SK-N-SH treated with all-trans-retinoic acid at 6 μM for 48 hours (cell line): ENCODE results near the gene RAB14.

Experiments
- ATAC-seq: fragments of 200-7000 bp; cut with Tn5 transposase; 3 replicates; pipeline ENCODE4 v1.9.1; 2020; ENCODE audit warnings: mild to moderate bottlenecking, moderate library complexity
- ARNTL ChIP-seq: fragments of 450-650 bp; formaldehyde crosslinking; IDR thresholded peaks from 2 replicates; pipeline ENCODE4 v1.5.0; 2020; ENCODE audit warnings: low read depth, mild to moderate bottlenecking, moderate library complexity, borderline replicate concordance
- BACH2 ChIP-seq: fragments of 250-450 bp; sonication (Bioruptor Pico); IDR thresholded peaks from 2 replicates; pipeline ENCODE4 v1.9.0; 2021; ENCODE audit warnings: mild to moderate bottlenecking, borderline replicate concordance
- CSDC2 ChIP-seq: fragments of 250-450 bp; sonication (Bioruptor Pico); IDR thresholded peaks from 2 replicates; pipeline ENCODE4 v1.5.0; 2020; ENCODE audit warnings: mild to moderate bottlenecking, moderate library complexity
- ESRRG ChIP-seq: fragments of 250-450 bp; sonication (Bioruptor Pico); IDR thresholded peaks from 2 replicates; pipeline ENCODE4 v1.6.1; 2021; ENCODE audit warnings: mild to moderate bottlenecking
- GLIS3 ChIP-seq: fragments of 250-450 bp; sonication (Bioruptor Pico); IDR thresholded peaks from 2 replicates; pipeline ENCODE4 v1.5.0; 2020; ENCODE audit warnings: mild to moderate bottlenecking, moderate library complexity
- ISL1 ChIP-seq: fragments of 250-450 bp; sonication (Bioruptor Pico); IDR thresholded peaks from 2 replicates; pipeline ENCODE4 v2.1.2; 2022; ENCODE audit warnings: mild to moderate bottlenecking, moderate library complexity
- OSR1 ChIP-seq: fragments of 250-450 bp; sonication (Bioruptor Pico); IDR thresholded peaks from 2 replicates; pipeline ENCODE4 v1.8.0; 2022; ENCODE audit warnings: moderate library complexity, mild to moderate bottlenecking, inconsistent platforms
- PPARA ChIP-seq: fragments of 250-450 bp; sonication (Bioruptor Pico); IDR thresholded peaks from 2 replicates; pipeline ENCODE4 v1.5.0; 2020; ENCODE audit warnings: mild to moderate bottlenecking, borderline replicate concordance
- RARB ChIP-seq: fragments of 250-450 bp; sonication (Bioruptor Pico); IDR thresholded peaks from 2 replicates; pipeline ENCODE4 v1.8.0; 2021; ENCODE audit warnings: mild to moderate bottlenecking, moderate library complexity
- SNAI2 ChIP-seq: fragments of 250-450 bp; sonication (Bioruptor Pico); IDR thresholded peaks from 2 replicates; pipeline ENCODE4 v1.5.0; 2020; ENCODE audit warnings: mild to moderate bottlenecking, moderate library complexity
- TCF4 ChIP-seq: fragments of 250-450 bp; sonication (Bioruptor Pico); IDR thresholded peaks from 2 replicates; pipeline ENCODE4 v1.8.0; 2021; ENCODE audit warnings: mild to moderate bottlenecking, moderate library complexity, borderline replicate concordance
- TOX ChIP-seq: fragments of 250-450 bp; sonication (Bioruptor Pico); IDR thresholded peaks from 2 replicates; pipeline ENCODE4 v1.8.0; 2021; ENCODE audit warnings: mild to moderate bottlenecking, moderate library complexity, borderline replicate concordance
- ZC3H10 ChIP-seq: fragments of 250-450 bp; sonication (Bioruptor Pico); IDR thresholded peaks from 2 replicates; pipeline ENCODE4 v1.5.1; 2021; ENCODE audit warnings: mild to moderate bottlenecking, moderate library complexity
- ZFP3 ChIP-seq: fragments of 250-450 bp; sonication (Bioruptor Pico); IDR thresholded peaks from 2 replicates; pipeline ENCODE4 v1.5.0; 2020; ENCODE audit warnings: mild to moderate bottlenecking, moderate library complexity
- ZFP30 ChIP-seq: fragments of 450-650 bp; formaldehyde crosslinking; IDR thresholded peaks from 2 replicates; pipeline ENCODE4 v1.5.0; 2022; ENCODE audit warnings: mild to moderate bottlenecking, moderate library complexity
- ZNF565 ChIP-seq: fragments of 450-650 bp; formaldehyde crosslinking; conservative IDR thresholded peaks from 2 replicates; pipeline ENCODE4 v1.5.0; 2020; ENCODE audit warnings: low read depth, mild to moderate bottlenecking, moderate library complexity
- ZNF70 ChIP-seq: fragments of 450-650 bp; formaldehyde crosslinking; IDR thresholded peaks from 2 replicates; pipeline ENCODE4 v1.5.0; 2020; ENCODE audit warnings: mild to moderate bottlenecking, moderate library complexity
- ZNF8 ChIP-seq: fragments of 450-650 bp; formaldehyde crosslinking; IDR thresholded peaks from 2 replicates; pipeline ENCODE4 v1.5.0; 2020; ENCODE audit warnings: mild to moderate bottlenecking, moderate library complexity
- TF ChIP-seq, protein P1 (sequence below): fragments of 250-450 bp; sonication (Bioruptor Pico); IDR thresholded peaks from 2 replicates; pipeline ENCODE4 v1.8.0; 2020; ENCODE audit warnings: mild to moderate bottlenecking, moderate library complexity, borderline replicate concordance
- TF ChIP-seq, protein P2 (sequence below): fragments of 250-450 bp; sonication (Bioruptor Pico); IDR thresholded peaks from 2 replicates; pipeline ENCODE4 v1.8.0; 2021; ENCODE audit warnings: low read depth, mild to moderate bottlenecking, moderate library complexity, borderline replicate concordance
- TF ChIP-seq, protein P3 (sequence below): fragments of 250-450 bp; sonication (Bioruptor Pico); IDR thresholded peaks from 2 replicates; pipeline ENCODE4 v1.5.1; 2020; ENCODE audit warnings: low read depth, mild to moderate bottlenecking, moderate library complexity
- TF ChIP-seq, protein P4 (sequence below): fragments of 250-450 bp; sonication (Bioruptor Pico); IDR thresholded peaks from 2 replicates; pipeline ENCODE4 v1.5.1; 2021; ENCODE audit warnings: mild to moderate bottlenecking, moderate library complexity
- TF ChIP-seq, protein P5 (sequence below): fragments of 250-450 bp; sonication (Bioruptor Pico); IDR thresholded peaks from 2 replicates; pipeline ENCODE4 v1.5.0; 2020; ENCODE audit warnings: mild to moderate bottlenecking, moderate library complexity

Gene RAB14

GRCh38 chr9:121185178-121185745, 16.4 kb downstream of the RAB14 start:
- TF ChIP-seq TCF4 (CRISPR knock-in tag), result no peak
- TF ChIP-seq, protein P1, sequence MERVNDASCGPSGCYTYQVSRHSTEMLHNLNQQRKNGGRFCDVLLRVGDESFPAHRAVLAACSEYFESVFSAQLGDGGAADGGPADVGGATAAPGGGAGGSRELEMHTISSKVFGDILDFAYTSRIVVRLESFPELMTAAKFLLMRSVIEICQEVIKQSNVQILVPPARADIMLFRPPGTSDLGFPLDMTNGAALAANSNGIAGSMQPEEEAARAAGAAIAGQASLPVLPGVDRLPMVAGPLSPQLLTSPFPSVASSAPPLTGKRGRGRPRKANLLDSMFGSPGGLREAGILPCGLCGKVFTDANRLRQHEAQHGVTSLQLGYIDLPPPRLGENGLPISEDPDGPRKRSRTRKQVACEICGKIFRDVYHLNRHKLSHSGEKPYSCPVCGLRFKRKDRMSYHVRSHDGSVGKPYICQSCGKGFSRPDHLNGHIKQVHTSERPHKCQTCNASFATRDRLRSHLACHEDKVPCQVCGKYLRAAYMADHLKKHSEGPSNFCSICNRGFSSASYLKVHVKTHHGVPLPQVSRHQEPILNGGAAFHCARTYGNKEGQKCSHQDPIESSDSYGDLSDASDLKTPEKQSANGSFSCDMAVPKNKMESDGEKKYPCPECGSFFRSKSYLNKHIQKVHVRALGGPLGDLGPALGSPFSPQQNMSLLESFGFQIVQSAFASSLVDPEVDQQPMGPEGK (CRISPR knock-in tag), result no peak
- TF ChIP-seq ISL1, result no peak
- TF ChIP-seq ZFP3, result no peak
- TF ChIP-seq OSR1 (CRISPR knock-in tag), result no peak
- TF ChIP-seq TOX (CRISPR knock-in tag), result no peak
- no peak for TF ChIP-seq RARB (CRISPR knock-in tag)
- TF ChIP-seq ARNTL, result no peak
- TF ChIP-seq ZFP30 (CRISPR knock-in tag), result no peak
- TF ChIP-seq, protein P2, sequence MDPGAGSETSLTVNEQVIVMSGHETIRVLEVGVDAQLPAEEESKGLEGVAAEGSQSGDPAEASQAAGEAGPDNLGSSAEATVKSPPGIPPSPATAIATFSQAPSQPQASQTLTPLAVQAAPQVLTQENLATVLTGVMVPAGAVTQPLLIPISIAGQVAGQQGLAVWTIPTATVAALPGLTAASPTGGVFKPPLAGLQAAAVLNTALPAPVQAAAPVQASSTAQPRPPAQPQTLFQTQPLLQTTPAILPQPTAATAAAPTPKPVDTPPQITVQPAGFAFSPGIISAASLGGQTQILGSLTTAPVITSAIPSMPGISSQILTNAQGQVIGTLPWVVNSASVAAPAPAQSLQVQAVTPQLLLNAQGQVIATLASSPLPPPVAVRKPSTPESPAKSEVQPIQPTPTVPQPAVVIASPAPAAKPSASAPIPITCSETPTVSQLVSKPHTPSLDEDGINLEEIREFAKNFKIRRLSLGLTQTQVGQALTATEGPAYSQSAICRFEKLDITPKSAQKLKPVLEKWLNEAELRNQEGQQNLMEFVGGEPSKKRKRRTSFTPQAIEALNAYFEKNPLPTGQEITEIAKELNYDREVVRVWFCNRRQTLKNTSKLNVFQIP, result no peak
- TF ChIP-seq CSDC2, result no peak
- no peak for TF ChIP-seq ZNF70 (CRISPR knock-in tag)
- no peak for TF ChIP-seq PPARA (CRISPR knock-in tag)
- TF ChIP-seq GLIS3 (CRISPR knock-in tag), result no peak
- no peak for TF ChIP-seq ZC3H10 (CRISPR knock-in tag)
- TF ChIP-seq ZNF565 (CRISPR knock-in tag), result no peak
- TF ChIP-seq, protein P3, sequence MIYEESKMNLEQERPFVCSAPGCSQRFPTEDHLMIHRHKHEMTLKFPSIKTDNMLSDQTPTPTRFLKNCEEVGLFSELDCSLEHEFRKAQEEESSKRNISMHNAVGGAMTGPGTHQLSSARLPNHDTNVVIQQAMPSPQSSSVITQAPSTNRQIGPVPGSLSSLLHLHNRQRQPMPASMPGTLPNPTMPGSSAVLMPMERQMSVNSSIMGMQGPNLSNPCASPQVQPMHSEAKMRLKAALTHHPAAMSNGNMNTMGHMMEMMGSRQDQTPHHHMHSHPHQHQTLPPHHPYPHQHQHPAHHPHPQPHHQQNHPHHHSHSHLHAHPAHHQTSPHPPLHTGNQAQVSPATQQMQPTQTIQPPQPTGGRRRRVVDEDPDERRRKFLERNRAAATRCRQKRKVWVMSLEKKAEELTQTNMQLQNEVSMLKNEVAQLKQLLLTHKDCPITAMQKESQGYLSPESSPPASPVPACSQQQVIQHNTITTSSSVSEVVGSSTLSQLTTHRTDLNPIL (CRISPR knock-in tag), result no peak
- TF ChIP-seq SNAI2 (CRISPR knock-in tag), result no peak
- no peak for TF ChIP-seq ZNF8 (CRISPR knock-in tag)
- TF ChIP-seq BACH2 (CRISPR knock-in tag), result no peak
- no peak for ATAC-seq

DNA sequence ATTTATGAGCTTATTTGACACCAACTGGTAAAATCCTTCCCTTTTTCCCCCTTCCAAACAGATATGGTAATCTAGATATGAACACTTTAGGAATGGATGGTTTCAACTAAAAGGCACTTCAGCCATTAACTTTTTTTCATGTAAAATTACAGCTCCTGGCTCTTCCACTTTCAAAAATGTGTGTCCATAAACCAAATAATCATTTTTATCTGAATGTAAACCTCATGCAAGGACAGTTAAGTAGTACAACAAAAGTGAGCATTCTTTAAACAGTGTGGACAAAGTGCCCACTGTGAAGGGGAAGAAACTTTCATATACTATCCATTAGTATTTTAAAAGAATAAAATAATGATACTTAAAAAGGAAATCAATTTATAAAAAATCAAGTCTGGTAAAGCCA, 17.2 kb downstream of the RAB14 start:
- ATAC-seq, result no peak
- TF ChIP-seq ZNF565 (CRISPR knock-in tag), result no peak
- TF ChIP-seq, protein P4, sequence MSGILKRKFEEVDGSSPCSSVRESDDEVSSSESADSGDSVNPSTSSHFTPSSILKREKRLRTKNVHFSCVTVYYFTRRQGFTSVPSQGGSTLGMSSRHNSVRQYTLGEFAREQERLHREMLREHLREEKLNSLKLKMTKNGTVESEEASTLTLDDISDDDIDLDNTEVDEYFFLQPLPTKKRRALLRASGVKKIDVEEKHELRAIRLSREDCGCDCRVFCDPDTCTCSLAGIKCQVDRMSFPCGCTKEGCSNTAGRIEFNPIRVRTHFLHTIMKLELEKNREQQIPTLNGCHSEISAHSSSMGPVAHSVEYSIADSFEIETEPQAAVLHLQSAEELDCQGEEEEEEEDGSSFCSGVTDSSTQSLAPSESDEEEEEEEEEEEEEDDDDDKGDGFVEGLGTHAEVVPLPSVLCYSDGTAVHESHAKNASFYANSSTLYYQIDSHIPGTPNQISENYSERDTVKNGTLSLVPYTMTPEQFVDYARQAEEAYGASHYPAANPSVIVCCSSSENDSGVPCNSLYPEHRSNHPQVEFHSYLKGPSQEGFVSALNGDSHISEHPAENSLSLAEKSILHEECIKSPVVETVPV (CRISPR knock-in tag), result no peak
- no peak for TF ChIP-seq TOX (CRISPR knock-in tag)
- TF ChIP-seq, protein P2, result no peak
- no peak for TF ChIP-seq ESRRG (CRISPR knock-in tag)
- TF ChIP-seq, protein P5, sequence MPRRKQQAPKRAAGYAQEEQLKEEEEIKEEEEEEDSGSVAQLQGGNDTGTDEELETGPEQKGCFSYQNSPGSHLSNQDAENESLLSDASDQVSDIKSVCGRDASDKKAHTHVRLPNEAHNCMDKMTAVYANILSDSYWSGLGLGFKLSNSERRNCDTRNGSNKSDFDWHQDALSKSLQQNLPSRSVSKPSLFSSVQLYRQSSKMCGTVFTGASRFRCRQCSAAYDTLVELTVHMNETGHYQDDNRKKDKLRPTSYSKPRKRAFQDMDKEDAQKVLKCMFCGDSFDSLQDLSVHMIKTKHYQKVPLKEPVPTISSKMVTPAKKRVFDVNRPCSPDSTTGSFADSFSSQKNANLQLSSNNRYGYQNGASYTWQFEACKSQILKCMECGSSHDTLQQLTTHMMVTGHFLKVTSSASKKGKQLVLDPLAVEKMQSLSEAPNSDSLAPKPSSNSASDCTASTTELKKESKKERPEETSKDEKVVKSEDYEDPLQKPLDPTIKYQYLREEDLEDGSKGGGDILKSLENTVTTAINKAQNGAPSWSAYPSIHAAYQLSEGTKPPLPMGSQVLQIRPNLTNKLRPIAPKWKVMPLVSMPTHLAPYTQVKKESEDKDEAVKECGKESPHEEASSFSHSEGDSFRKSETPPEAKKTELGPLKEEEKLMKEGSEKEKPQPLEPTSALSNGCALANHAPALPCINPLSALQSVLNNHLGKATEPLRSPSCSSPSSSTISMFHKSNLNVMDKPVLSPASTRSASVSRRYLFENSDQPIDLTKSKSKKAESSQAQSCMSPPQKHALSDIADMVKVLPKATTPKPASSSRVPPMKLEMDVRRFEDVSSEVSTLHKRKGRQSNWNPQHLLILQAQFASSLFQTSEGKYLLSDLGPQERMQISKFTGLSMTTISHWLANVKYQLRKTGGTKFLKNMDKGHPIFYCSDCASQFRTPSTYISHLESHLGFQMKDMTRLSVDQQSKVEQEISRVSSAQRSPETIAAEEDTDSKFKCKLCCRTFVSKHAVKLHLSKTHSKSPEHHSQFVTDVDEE, result no peak
- no peak for TF ChIP-seq ZNF70 (CRISPR knock-in tag)
- no peak for TF ChIP-seq TCF4 (CRISPR knock-in tag)
